GM12878 (cell line): Measurements from ENCODE around the gene TGFB1I1. TPM values are rescaled to one million over a fixed set of nuclear protein-coding genes. Genes with fewer than 3 reads are reported as not detected.

Experiments used
- ATAC-seq: fragments of 200-7000 bp; cut with Tn5 transposase; 3 replicates; pipeline ENCODE4 v1.9.1; 2020; ENCODE audit warnings: mild to moderate bottlenecking, moderate library complexity
- BruUV-seq: library from RNA; stranded (reverse); fragments of 400-500 nt; replicated peaks from 2 replicates; lab custom pipeline; 2021; lab: Mats Ljungman, UMichigan
- CTCF ChIA-PET: fragments of 300-600 bp; sonication (Branson Sonifier 250); formaldehyde crosslinking; extraction: SDS; loops from one replicate; lab custom pipeline; 2021; ENCODE audit warnings: inconsistent platforms; lab: Yijun Ruan, JAX
- POLR2A ChIA-PET: fragments of 350-600 bp; formaldehyde crosslinking; extraction: SDS; loops from one replicate; lab custom pipeline; 2021; ENCODE audit warnings: inconsistent platforms; lab: Charles Lee
- RAD21 ChIA-PET: fragments of 300-600 bp; sonication (Branson Sonifier 250); formaldehyde crosslinking; loops from one replicate; lab custom pipeline; 2023; ENCODE audit warnings: antibody characterized with exemption; ENCODE audit not compliant: unreplicated experiment; lab: Charles Lee
- SMC1A ChIA-PET: fragments of 300-600 bp; sonication (Branson Sonifier 250); formaldehyde crosslinking; loops from one replicate; lab custom pipeline; 2023; ENCODE audit not compliant: unreplicated experiment, uncharacterized antibody; lab: Charles Lee
- DNase-seq: peaks from one replicate; pipeline ENCODE4 v3.0.0-alpha.2; 2011; ENCODE audit warnings: low read depth, low spot score
- FAIRE-seq: peaks from 3 replicates; lab custom pipeline; 2011; peaks lifted over from hg19 to GRCh38; lab: Jason Lieb, UNC
- H2AFZ ChIP-seq: 2 replicates; pipeline ENCODE4 v1.6.0; 2011; ENCODE audit warnings: low read depth, low read length, control low read depth; ENCODE audit not compliant: control insufficient read depth
- H3K27ac ChIP-seq: 2 replicates; pipeline ENCODE4 v1.5.1; 2011; ENCODE audit warnings: control low read depth; ENCODE audit not compliant: control insufficient read depth, insufficient read depth
- H3K27me3 ChIP-seq, 2 experiments: replicated peaks in 1 of 2; 2 replicates each; pipeline versions ENCODE4 v1.6.0 to v1.6.1; 2011; ENCODE audit warnings: low read length in 1 of 2; ENCODE audit not compliant: control insufficient read depth in 2 of 2, insufficient read depth in 2 of 2
- H3K36me3 ChIP-seq, 2 experiments: 2 replicates each; pipeline ENCODE4 v1.5.1; 2011; ENCODE audit warnings: low read length in 1 of 2; ENCODE audit not compliant: control insufficient read depth in 2 of 2, insufficient read depth in 2 of 2
- H3K4me1 ChIP-seq: 2 replicates; pipeline ENCODE4 v1.6.1; 2011; ENCODE audit warnings: mild to moderate bottlenecking, low read length, moderate library complexity, mixed read lengths; ENCODE audit not compliant: control insufficient read depth, insufficient read depth
- H3K4me2 ChIP-seq: 2 replicates; pipeline ENCODE4 v1.6.0; 2011; ENCODE audit warnings: control low read depth; ENCODE audit not compliant: control insufficient read depth, insufficient read depth
- H3K4me3 ChIP-seq: fragments of 200-600 bp; sonication (generic); 2 replicates; pipeline ENCODE4 v1.5.1; 2016
- H3K79me2 ChIP-seq: 2 replicates; pipeline ENCODE4 v1.6.0; 2011; ENCODE audit warnings: low read length; ENCODE audit not compliant: control insufficient read depth, insufficient read depth
- H3K9ac ChIP-seq: 2 replicates; pipeline ENCODE4 v1.8.0; 2011; ENCODE audit warnings: low read length, control low read depth, mixed read lengths; ENCODE audit not compliant: control insufficient read depth, insufficient read depth
- H3K9me3 ChIP-seq: replicated peaks from 3 replicates; pipeline ENCODE4 v1.5.1; 2011; ENCODE audit warnings: mild to moderate bottlenecking, low read length; ENCODE audit not compliant: control insufficient read depth, insufficient read depth
- H4K20me1 ChIP-seq: 2 replicates; pipeline ENCODE4 v1.6.0; 2011; ENCODE audit not compliant: control insufficient read depth, insufficient read depth
- CHD2 ChIP-seq: IDR thresholded peaks from 2 replicates; pipeline ENCODE4 v1.6.1; 2011; ENCODE audit warnings: low read depth, low read length, improper control_type of control experiment, borderline replicate concordance
- EP300 ChIP-seq, 2 experiments: fragments of 150-350 bp in 1 of 2; IDR thresholded peaks; 2 replicates each; pipeline ENCODE4 v1.6.1; 2011 to 2012; ENCODE audit warnings: low read depth in 2 of 2, low read length in 2 of 2, borderline replicate concordance in 1 of 2, improper control_type of control experiment in 1 of 2, inconsistent platforms in 1 of 2; ENCODE audit not compliant: control insufficient read depth in 1 of 2
- IRF4 ChIP-seq: IDR thresholded peaks from 2 replicates; pipeline ENCODE4 v1.6.1; 2011; ENCODE audit warnings: low read depth, low read length
- SMAD1 ChIP-seq: fragments of 450-650 bp; IDR thresholded peaks from 2 replicates; pipeline ENCODE4 v1.6.1; 2018; ENCODE audit warnings: mild to moderate bottlenecking, low read depth; ENCODE audit not compliant: partially characterized antibody
- ZBED1 ChIP-seq: IDR thresholded peaks from 2 replicates; pipeline ENCODE4 v1.6.1; 2016; ENCODE audit warnings: borderline replicate concordance
- ZNF207 ChIP-seq: fragments of 450-650 bp; IDR thresholded peaks from 2 replicates; pipeline ENCODE4 v1.6.1; 2014; ENCODE audit warnings: antibody characterized with exemption, mild to moderate bottlenecking, borderline replicate concordance
- WGBS: methylation state at CpG from one replicate; pipeline ENCODE4 v1.1.6; 2016; ENCODE audit warnings: low lambda C conversion rate; ENCODE audit not compliant: insufficient replicate concordance, insufficient coverage; ENCODE audit errors: missing lambda C conversion rate; 5-methylcytosine and 5-hydroxymethylcytosine counted together
- in situ Hi-C: fragments of 300-500 bp; cut with MboI; formaldehyde crosslinking; loops from 9 replicates; pipeline ENCODE4 v1.14.3; 2018; ENCODE audit warnings: mixed read lengths
- intact Hi-C: fragments of 100-400 bp; cut with micrococcal nuclease; formaldehyde crosslinking; loops from one replicate; pipeline ENCODE4 v1.14.2; 2022; ENCODE audit not compliant: unreplicated experiment
- polyA plus RNA-seq, 11 experiments: library from polyadenylated mRNA; depleted of rRNA in 4 of 11; unstranded in 6 of 11; stranded (reverse) in 5 of 11; fragments of >200 nt; fragmentation: Nextera tagmentation in 4 of 11; fragmentation: Illumina TruSeq in 1 of 11; extraction: Ambion mirVana in 4 of 11; extraction: Trizol in 1 of 11; gene quantifications; 1 replicate in 1 of 11; 2 replicates in 10 of 11; pipeline versions ENCODE4 v1.2.1 to v1.2.3, GENCODE V29; 2011 to 2016; ENCODE audit warnings: inconsistent platforms in 2 of 11, missing spikeins in 2 of 11, low read depth in 1 of 11
- total RNA-seq, 4 experiments: library from RNA; depleted of rRNA in 3 of 4; stranded (reverse); fragments of >200 nt in 3 of 4; fragmentation: Illumina TruSeq in 1 of 4; extraction: Trizol in 1 of 4; gene quantifications; 2 replicates each; pipeline versions ENCODE4 v1.2.1 to v1.2.3, GENCODE V29; 2013 to 2021
- TF ChIP-seq, protein P1 (sequence below): fragments of 450-650 bp; IDR thresholded peaks from 2 replicates; pipeline ENCODE4 v1.6.1; 2018; ENCODE audit warnings: mild to moderate bottlenecking, low read depth, moderate library complexity; ENCODE audit not compliant: partially characterized antibody
- TF ChIP-seq, protein P2 (sequence below): IDR thresholded peaks from 2 replicates; pipeline ENCODE4 v1.6.1; 2011; ENCODE audit warnings: low read depth, mild to moderate bottlenecking, low read length, moderate library complexity, borderline replicate concordance; ENCODE audit errors: extremely low read depth
- TF ChIP-seq, protein P3 (sequence below): IDR thresholded peaks from 2 replicates; pipeline ENCODE4 v1.6.1; 2011; ENCODE audit warnings: borderline replicate concordance, low read depth, mild to moderate bottlenecking, moderate library complexity, mixed read lengths, low read length; ENCODE audit not compliant: insufficient read depth; ENCODE audit errors: extremely low read length
- TF ChIP-seq, protein P4 (sequence below): fragments of 450-650 bp; IDR thresholded peaks from 2 replicates; pipeline ENCODE4 v1.6.1; 2016; ENCODE audit warnings: mild to moderate bottlenecking, moderate library complexity, borderline replicate concordance

Gene TGFB1I1
- total and polyA plus RNA-seq, 10 of the 15 experiments (the other 5 are each of a cell fraction or from before 2014, with no cell fraction given) = 0.13 to 2.3 (median 0.41) TPM; not detected in 2

DNA sequence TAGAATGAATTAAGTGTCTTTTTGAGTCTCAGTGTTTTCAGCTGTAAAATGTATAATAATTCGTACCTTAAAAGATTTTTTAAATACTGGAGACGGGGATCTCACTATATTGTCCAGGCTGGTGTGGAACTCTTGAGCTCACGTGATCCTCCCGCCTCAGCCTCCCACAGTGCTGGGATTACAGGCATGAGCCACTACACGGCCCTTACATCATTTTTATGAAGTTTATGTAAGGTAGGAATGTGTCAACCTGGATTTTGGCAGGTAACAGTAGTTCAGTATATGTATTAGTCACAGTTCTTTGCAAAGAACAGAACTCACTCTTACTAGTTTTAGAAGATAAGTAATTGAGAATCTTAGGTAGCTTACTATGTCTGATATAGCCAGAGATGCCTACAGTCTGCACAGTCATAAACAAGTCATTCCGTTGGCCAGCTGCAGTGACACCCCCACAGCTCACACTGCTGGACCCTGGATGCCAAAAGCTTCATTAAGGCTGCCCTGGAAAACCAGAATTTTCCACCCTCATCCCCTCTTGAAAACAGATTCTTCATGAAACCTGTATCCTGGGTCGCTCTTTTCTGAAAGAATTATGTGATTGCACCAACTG lies 43.2 kb upstream of the TGFB1I1 start:
- CTCF ChIA-PET = interaction anchor here (1.2 to 4.8 kb wide), 8 partner anchors 8 to 487 kb away, joined by 3 to 20 read pairs (median 3); no protein-coding TSS in a partner anchor
- in situ Hi-C loops (loop anchor here (25.0 kb wide), 1 partner anchor 441 kb away; the partner anchor contains the start of gene HSD3B7), intact Hi-C loops (no loop called here)
- ATAC-seq (no peak), FAIRE-seq (no peak), DNase-seq (no peak)
- Histone ChIP-seq H3K9me3 (no peaks in the 10 kb centered on the region; the same call in 2 of the 3 replicates), H3K4me1 (no peaks in the 10 kb centered on the region), H3K4me3 (no peak overlapping the region), H3K27me3 (no peaks in the 10 kb centered on the region), H3K36me3 (no peaks in the 10 kb centered on the region), H4K20me1 (no peaks in the 10 kb centered on the region), H2AFZ (no peak overlapping the region), H3K4me2 (no peak overlapping the region), H3K9ac (no peak overlapping the region), H3K27ac (no peak overlapping the region), H3K79me2 (no peaks in the 10 kb centered on the region)
- SMC1A ChIA-PET = interaction anchor here (1.0 to 5.2 kb wide), 5 partner anchors 8 to 46 kb away, joined by 4 to 31 read pairs (median 9); partner anchors contain the start of gene ZNF843
- RAD21 ChIA-PET = interaction anchor here (0.6 to 3.2 kb wide), 3 partner anchors 11 to 43 kb away, joined by 3 to 20 read pairs (median 5); partner anchors contain the start of gene ZNF843
- 43% methylated on average over 7 of the region's 7 CpGs for WGBS
- BruUV-seq = no TSS peak
- POLR2A ChIA-PET = interaction anchor here (0.6 to 1.8 kb wide), 4 partner anchors 23 to 74 kb away, joined by 3 to 5 read pairs (median 4); no protein-coding TSS in a partner anchor
- TF ChIP-seq, protein P1, sequence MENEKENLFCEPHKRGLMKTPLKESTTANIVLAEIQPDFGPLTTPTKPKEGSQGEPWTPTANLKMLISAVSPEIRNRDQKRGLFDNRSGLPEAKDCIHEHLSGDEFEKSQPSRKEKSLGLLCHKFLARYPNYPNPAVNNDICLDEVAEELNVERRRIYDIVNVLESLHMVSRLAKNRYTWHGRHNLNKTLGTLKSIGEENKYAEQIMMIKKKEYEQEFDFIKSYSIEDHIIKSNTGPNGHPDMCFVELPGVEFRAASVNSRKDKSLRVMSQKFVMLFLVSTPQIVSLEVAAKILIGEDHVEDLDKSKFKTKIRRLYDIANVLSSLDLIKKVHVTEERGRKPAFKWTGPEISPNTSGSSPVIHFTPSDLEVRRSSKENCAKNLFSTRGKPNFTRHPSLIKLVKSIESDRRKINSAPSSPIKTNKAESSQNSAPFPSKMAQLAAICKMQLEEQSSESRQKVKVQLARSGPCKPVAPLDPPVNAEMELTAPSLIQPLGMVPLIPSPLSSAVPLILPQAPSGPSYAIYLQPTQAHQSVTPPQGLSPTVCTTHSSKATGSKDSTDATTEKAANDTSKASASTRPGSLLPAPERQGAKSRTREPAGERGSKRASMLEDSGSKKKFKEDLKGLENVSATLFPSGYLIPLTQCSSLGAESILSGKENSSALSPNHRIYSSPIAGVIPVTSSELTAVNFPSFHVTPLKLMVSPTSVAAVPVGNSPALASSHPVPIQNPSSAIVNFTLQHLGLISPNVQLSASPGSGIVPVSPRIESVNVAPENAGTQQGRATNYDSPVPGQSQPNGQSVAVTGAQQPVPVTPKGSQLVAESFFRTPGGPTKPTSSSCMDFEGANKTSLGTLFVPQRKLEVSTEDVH = no peak
- no peak for TF ChIP-seq IRF4
- TF ChIP-seq CHD2 = no peak
- TF ChIP-seq, protein P2, sequence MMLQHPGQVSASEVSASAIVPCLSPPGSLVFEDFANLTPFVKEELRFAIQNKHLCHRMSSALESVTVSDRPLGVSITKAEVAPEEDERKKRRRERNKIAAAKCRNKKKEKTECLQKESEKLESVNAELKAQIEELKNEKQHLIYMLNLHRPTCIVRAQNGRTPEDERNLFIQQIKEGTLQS = no peak
- TF ChIP-seq EP300 (IDR thresholded peaks at IDR 0.05; ENCODE audit: borderline replicate concordance in 1 of 2, control insufficient read depth in 1 of 2, low read depth in 2 of 2, low read length in 2 of 2) = no peak
- TF ChIP-seq ZNF207 = no peak
- TF ChIP-seq ZBED1 = no peak
- no peak for TF ChIP-seq SMAD1
- TF ChIP-seq, protein P3, sequence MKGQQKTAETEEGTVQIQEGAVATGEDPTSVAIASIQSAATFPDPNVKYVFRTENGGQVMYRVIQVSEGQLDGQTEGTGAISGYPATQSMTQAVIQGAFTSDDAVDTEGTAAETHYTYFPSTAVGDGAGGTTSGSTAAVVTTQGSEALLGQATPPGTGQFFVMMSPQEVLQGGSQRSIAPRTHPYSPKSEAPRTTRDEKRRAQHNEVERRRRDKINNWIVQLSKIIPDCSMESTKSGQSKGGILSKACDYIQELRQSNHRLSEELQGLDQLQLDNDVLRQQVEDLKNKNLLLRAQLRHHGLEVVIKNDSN = no peak
- TF ChIP-seq, protein P4, sequence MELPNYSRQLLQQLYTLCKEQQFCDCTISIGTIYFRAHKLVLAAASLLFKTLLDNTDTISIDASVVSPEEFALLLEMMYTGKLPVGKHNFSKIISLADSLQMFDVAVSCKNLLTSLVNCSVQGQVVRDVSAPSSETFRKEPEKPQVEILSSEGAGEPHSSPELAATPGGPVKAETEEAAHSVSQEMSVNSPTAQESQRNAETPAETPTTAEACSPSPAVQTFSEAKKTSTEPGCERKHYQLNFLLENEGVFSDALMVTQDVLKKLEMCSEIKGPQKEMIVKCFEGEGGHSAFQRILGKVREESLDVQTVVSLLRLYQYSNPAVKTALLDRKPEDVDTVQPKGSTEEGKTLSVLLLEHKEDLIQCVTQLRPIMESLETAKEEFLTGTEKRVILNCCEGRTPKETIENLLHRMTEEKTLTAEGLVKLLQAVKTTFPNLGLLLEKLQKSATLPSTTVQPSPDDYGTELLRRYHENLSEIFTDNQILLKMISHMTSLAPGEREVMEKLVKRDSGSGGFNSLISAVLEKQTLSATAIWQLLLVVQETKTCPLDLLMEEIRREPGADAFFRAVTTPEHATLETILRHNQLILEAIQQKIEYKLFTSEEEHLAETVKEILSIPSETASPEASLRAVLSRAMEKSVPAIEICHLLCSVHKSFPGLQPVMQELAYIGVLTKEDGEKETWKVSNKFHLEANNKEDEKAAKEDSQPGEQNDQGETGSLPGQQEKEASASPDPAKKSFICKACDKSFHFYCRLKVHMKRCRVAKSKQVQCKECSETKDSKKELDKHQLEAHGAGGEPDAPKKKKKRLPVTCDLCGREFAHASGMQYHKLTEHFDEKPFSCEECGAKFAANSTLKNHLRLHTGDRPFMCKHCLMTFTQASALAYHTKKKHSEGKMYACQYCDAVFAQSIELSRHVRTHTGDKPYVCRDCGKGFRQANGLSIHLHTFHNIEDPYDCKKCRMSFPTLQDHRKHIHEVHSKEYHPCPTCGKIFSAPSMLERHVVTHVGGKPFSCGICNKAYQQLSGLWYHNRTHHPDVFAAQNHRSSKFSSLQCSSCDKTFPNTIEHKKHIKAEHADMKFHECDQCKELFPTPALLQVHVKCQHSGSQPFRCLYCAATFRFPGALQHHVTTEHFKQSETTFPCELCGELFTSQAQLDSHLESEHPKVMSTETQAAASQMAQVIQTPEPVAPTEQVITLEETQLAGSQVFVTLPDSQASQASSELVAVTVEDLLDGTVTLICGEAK = no peak
